OCI-LY3 (cell line): ENCODE data around the gene APLF.

Experiments
- H2AFZ ChIP-seq: fragments of 200-600, 300-600 bp; shearing (Covaris generic); 2 replicates; pipeline ENCODE4 v1.6.0; 2014; ENCODE audit warnings: antibody characterized with exemption, low read depth, low read length
- H3K27ac ChIP-seq: fragments of 200-600, 300-600 bp; sonication (generic); 2 replicates; pipeline ENCODE4 v1.5.1; 2014; ENCODE audit warnings: mild to moderate bottlenecking, low read length, moderate library complexity, mixed read lengths
- H3K27me3 ChIP-seq: fragments of 200-600, 300-600 bp; sonication (generic); 2 replicates; pipeline ENCODE4 v1.6.1; 2014; ENCODE audit warnings: low read depth, low read length, mixed read lengths
- H3K36me3 ChIP-seq: fragments of 200-600, 300-600 bp; sonication (generic); replicated peaks from 2 replicates; pipeline ENCODE3; 2014; ENCODE audit warnings: low read depth, low read length, mixed read lengths
- H3K4me1 ChIP-seq: fragments of 300-600, 200-600 bp; sonication (generic); 2 replicates; pipeline ENCODE4 v1.6.1; 2014; ENCODE audit warnings: low read length, mixed read lengths
- H3K4me2 ChIP-seq: fragments of 200-600, 300-600 bp; sonication (generic); 2 replicates; pipeline ENCODE4 v1.6.1; 2014; ENCODE audit warnings: low read length, mixed read lengths
- H3K4me3 ChIP-seq: fragments of 300-600, 200-600 bp; sonication (generic); 2 replicates; pipeline ENCODE4 v1.5.1; 2014; ENCODE audit warnings: antibody characterized with exemption, mild to moderate bottlenecking, low read length, moderate library complexity
- H3K79me2 ChIP-seq: fragments of 300-600, 200-600 bp; shearing (Covaris generic); 2 replicates; pipeline ENCODE4 v1.6.1; 2014; ENCODE audit warnings: mild to moderate bottlenecking, low read length, mixed read lengths
- H3K9ac ChIP-seq: fragments of 300-600, 200-600 bp; shearing (Covaris generic); 2 replicates; pipeline ENCODE4 v1.6.0; 2014; ENCODE audit warnings: mild to moderate bottlenecking, low read length, moderate library complexity
- H3K9me3 ChIP-seq: fragments of 200-600, 300-600 bp; shearing (Covaris generic); 2 replicates; pipeline ENCODE4 v1.6.1; 2014; ENCODE audit warnings: low read length, mixed read lengths; ENCODE audit not compliant: insufficient read depth
- H4K20me1 ChIP-seq: fragments of 200-600, 300-600 bp; sonication (generic); 2 replicates; pipeline ENCODE4 v1.6.1; 2016; ENCODE audit warnings: low read length, mixed read lengths; ENCODE audit not compliant: insufficient read depth
- EZH2phosphoT487 ChIP-seq: fragments of 200-600 bp; shearing (Covaris generic); IDR thresholded peaks from 2 replicates; pipeline ENCODE4 v1.6.1; 2018; ENCODE audit warnings: antibody characterized with exemption, mixed run types, low read depth
- TF ChIP-seq, protein P1 (sequence below): fragments of 200-600, 300-600 bp; sonication (generic); IDR thresholded peaks from 2 replicates; pipeline ENCODE4 v1.5.1; 2014; ENCODE audit warnings: antibody characterized with exemption, low read length, low read depth

Gene APLF

DNA sequence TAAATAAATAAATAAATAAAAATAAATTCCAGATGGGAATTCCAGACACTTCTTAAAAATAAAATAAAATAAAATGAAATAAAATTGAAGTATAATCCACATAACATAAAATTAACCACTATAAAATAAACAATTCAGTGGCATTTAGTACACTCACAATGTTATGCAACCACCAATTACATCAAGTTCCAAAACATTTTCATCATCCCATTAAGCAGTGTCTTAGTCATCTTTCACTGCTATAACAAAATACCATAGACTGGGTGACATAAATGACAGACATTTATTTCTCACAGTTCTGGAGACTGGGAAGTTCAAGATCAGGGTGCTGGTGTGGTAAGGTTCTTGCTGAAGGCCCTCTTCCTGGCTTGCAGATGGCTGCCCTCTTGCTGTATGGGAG lies 153.4 kb downstream of the APLF start:
- Histone ChIP-seq H3K4me1 (no peaks in the 10 kb centered on the region), H2AFZ (no peak overlapping the region), H3K4me3 (no peak overlapping the region), H3K79me2 (no peaks in the 10 kb centered on the region), H3K27ac (no peak overlapping the region), H3K27me3 (no peaks in the 10 kb centered on the region), H3K9ac (no peak overlapping the region), H3K36me3 (peaks cover 7% of the 10 kb centered on the region), H4K20me1 (no peaks in the 10 kb centered on the region), H3K9me3 (peaks cover 4% of the 10 kb centered on the region; the same call in 1 of the 2 replicates), H3K4me2 (no peak overlapping the region)
- TF ChIP-seq, protein P1, sequence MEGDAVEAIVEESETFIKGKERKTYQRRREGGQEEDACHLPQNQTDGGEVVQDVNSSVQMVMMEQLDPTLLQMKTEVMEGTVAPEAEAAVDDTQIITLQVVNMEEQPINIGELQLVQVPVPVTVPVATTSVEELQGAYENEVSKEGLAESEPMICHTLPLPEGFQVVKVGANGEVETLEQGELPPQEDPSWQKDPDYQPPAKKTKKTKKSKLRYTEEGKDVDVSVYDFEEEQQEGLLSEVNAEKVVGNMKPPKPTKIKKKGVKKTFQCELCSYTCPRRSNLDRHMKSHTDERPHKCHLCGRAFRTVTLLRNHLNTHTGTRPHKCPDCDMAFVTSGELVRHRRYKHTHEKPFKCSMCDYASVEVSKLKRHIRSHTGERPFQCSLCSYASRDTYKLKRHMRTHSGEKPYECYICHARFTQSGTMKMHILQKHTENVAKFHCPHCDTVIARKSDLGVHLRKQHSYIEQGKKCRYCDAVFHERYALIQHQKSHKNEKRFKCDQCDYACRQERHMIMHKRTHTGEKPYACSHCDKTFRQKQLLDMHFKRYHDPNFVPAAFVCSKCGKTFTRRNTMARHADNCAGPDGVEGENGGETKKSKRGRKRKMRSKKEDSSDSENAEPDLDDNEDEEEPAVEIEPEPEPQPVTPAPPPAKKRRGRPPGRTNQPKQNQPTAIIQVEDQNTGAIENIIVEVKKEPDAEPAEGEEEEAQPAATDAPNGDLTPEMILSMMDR = no peak
- no peak for TF ChIP-seq EZH2phosphoT487

DNA sequence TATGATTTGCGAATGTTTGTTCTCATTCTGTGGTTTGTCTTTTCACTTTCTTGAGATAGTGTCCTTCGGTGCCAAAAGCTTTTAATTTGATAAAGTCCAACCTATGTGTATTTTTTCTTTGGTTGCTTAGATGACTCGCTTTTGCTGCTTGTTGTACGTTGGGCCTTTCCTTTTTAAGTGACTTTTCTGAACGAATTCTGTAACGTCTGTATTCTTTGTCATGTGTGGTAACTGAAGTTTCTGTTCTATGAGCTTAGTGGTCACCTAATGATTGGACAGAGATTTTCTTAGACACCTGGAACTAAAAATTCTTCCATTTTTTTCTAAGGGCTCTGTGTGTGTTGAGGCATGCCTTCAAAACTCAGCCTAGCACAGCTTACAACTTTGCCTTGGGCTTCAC lies 156.4 kb downstream of the APLF start:
- Histone ChIP-seq H3K4me1 (no peaks in the 10 kb centered on the region), H3K36me3 (peaks cover 7% of the 10 kb centered on the region), H3K4me2 (no peak overlapping the region), H4K20me1 (no peaks in the 10 kb centered on the region), H2AFZ (no peak overlapping the region), H3K9me3 (peaks cover 4% of the 10 kb centered on the region; the same call in 1 of the 2 replicates), H3K79me2 (no peaks in the 10 kb centered on the region), H3K27me3 (no peaks in the 10 kb centered on the region), H3K9ac (no peak overlapping the region), H3K27ac (no peak overlapping the region), H3K4me3 (no peak overlapping the region)
- TF ChIP-seq, protein P1 = no peak
- no peak for TF ChIP-seq EZH2phosphoT487

DNA sequence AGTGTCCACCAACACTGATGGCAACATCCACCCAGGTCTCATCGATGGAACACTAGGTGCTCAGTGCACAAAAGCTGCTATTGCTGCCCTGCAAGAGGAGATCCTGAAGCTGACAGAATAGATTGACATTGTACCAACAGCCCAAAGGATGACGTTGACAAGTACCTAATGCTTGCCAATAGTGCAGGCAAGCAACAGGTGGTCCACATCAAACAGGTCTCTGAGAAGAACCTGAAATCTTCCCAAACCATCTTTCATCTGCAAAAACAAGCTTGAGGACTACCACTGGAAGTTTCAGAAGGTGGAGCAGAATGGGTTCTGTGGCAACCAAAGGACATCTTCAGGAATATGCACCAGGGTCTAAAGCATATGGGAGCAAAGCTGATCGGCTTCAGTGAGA lies 160.2 kb downstream of the APLF start:
- TF ChIP-seq EZH2phosphoT487 = no peak
- TF ChIP-seq, protein P1 = no peak
- no peaks in the 10 kb centered on the region for H4K20me1 ChIP-seq
- no peak overlapping the region for H3K4me3 ChIP-seq
- no peaks in the 10 kb centered on the region for H3K79me2 ChIP-seq
- no peak overlapping the region for H3K9ac ChIP-seq
- no peaks in the 10 kb centered on the region for H3K27me3 ChIP-seq
- H3K36me3 ChIP-seq = peaks cover 7% of the 10 kb centered on the region
- no peak overlapping the region for H3K4me2 ChIP-seq
- no peaks in the 10 kb centered on the region for H3K4me1 ChIP-seq
- peaks cover 4% of the 10 kb centered on the region; the same call in 1 of the 2 replicates for H3K9me3 ChIP-seq
- H3K27ac ChIP-seq = no peak overlapping the region
- H2AFZ ChIP-seq = no peak overlapping the region
